Breast epithelium (tissue), 3 donors: Measurements from ENCODE around the gene RBM19.

Source experiments
- CTCF ChIP-seq, 3 donors: fragments of 450-650 bp; IDR thresholded peaks; one replicate each; pipeline ENCODE4 v1.5.1; 2016 to 2017; ENCODE audit warnings: antibody characterized with exemption in 3 of 3, mild to moderate bottlenecking in 3 of 3, moderate library complexity in 3 of 3
- POLR2A ChIP-seq: fragments of 450-650 bp; IDR thresholded peaks from one replicate; pipeline ENCODE4 v1.6.1; 2016; ENCODE audit warnings: antibody characterized with exemption, mild to moderate bottlenecking, moderate library complexity

- TF ChIP-seq CTCF (IDR thresholded peaks at IDR 0.05), result no peak
- no peak for TF ChIP-seq POLR2A
These were observed 140.4 kb downstream of the RBM19 start for GRCh38 chr12:113825705-113826104.
